C4-2B (cell line): Measurements from ENCODE around the gene COL4A1.
A peak's percentile ranks its signal among the peaks of the same experiment; 100 is the strongest.

Experiments used
- H3K27ac ChIP-seq: fragments of 450-650 bp; 2 replicates; pipeline ENCODE4 v1.5.1; 2017
- CTCF ChIP-seq: fragments of 450-650 bp; conservative IDR thresholded peaks from 2 replicates; pipeline ENCODE4 v1.5.1; 2017; ENCODE audit warnings: mild to moderate bottlenecking
- ZFX ChIP-seq: fragments of 450-650 bp; IDR thresholded peaks from 2 replicates; pipeline ENCODE4 v1.6.1; 2017

COL4A1 gene

GRCh38 chr13:110150384-110151101 is 156.4 kb downstream of the COL4A1 start:
- TF ChIP-seq ZFX (no peak), CTCF (no peak)

GRCh38 chr13:110149036-110149435 is 157.9 kb downstream of the COL4A1 start:
- H3K27ac ChIP-seq: no peak overlapping the region
- TF ChIP-seq CTCF (no peak), ZFX (no peak)

More at GRCh38 chr13:110150384-110151101, 156.4 kb downstream of the COL4A1 start:
- H3K27ac ChIP-seq: no peak overlapping the region

- TF ChIP-seq CTCF: no peak
- TF ChIP-seq ZFX: no peak
- no peak overlapping the region for H3K27ac ChIP-seq
Observed at GRCh38 chr13:110140099-110140498, 166.9 kb downstream of the COL4A1 start.

GRCh38 chr13:110138700-110139036 is 168.3 kb downstream of the COL4A1 start:
- TF ChIP-seq ZFX: no peak
- TF ChIP-seq CTCF: no peak
- peak overlapping the region; percentile 60 for H3K27ac ChIP-seq

- H3K27ac ChIP-seq: peak overlapping the region; percentile 60
- TF ChIP-seq ZFX (no peak), CTCF (peak; percentile 50)
Observed at GRCh38 chr13:110138010-110138699, 168.8 kb downstream of the COL4A1 start.

- TF ChIP-seq ZFX (no peak), CTCF (peak; percentile 74)
- peak overlapping the region; percentile 60 for H3K27ac ChIP-seq
Observed at GRCh38 chr13:110137680-110138009, 169.3 kb downstream of the COL4A1 start.
